Gastroesophageal sphincter (tissue), 4 donors: ENCODE results near the gene SND1. TPM values are rescaled to one million over a fixed set of nuclear protein-coding genes. Genes with fewer than 3 reads are reported as not detected.

Experiments used
- ATAC-seq: fragments of 150-250 bp; one replicate; pipeline ENCODE4 v1.9.1; 2016; ENCODE audit warnings: mild to moderate bottlenecking, moderate library complexity
- H3K27ac ChIP-seq, 4 donors: fragments of 200-600 bp; sonication (generic) in 3 of 4; 1 replicate in 3 of 4; 2 replicates in 1 of 4; pipeline ENCODE4 v1.5.1; 2016 to 2019
- H3K27me3 ChIP-seq: fragments of 200-600 bp; sonication (generic); one replicate; pipeline ENCODE4 v1.5.1; 2019
- H3K36me3 ChIP-seq, 2 donors: fragments of 200-600 bp; sonication (generic); one replicate each; pipeline ENCODE4 v1.5.1; 2019; ENCODE audit warnings: control low read depth in 1 of 2
- H3K4me1 ChIP-seq, 3 donors: fragments of 200-600 bp; sonication (generic); 1 replicate in 2 of 3; 2 replicates in 1 of 3; pipeline ENCODE4 v1.5.1; 2016 to 2019; ENCODE audit warnings: control low read depth in 2 of 3
- H3K4me3 ChIP-seq, 2 donors: fragments of 200-600 bp; sonication (generic); one replicate each; pipeline ENCODE4 v1.5.1; 2019; ENCODE audit warnings: mild to moderate bottlenecking in 1 of 2, moderate library complexity in 1 of 2
- H3K9me3 ChIP-seq, 3 donors: fragments of 200-600 bp; sonication (generic); one replicate each; pipeline ENCODE4 v1.5.1; 2017 to 2019; ENCODE audit warnings: control low read depth in 2 of 3
- CTCF ChIP-seq, 4 experiments: fragments of 200-600 bp in 2 of 4; fragments of 450-650 bp in 2 of 4; sonication (generic) in 1 of 4; IDR thresholded peaks; one replicate each; pipeline ENCODE4 v1.5.1; 2017 to 2019; ENCODE audit warnings: antibody characterized with exemption in 4 of 4, mild to moderate bottlenecking in 2 of 4, moderate library complexity in 2 of 4
- EP300 ChIP-seq: sonication (generic); formaldehyde crosslinking; IDR thresholded peaks from one replicate; pipeline ENCODE4 v1.6.1; 2017; ENCODE audit warnings: antibody characterized with exemption, mild to moderate bottlenecking
- POLR2A ChIP-seq, 2 donors: fragments of 450-650 bp; IDR thresholded peaks; one replicate each; pipeline ENCODE4 v1.6.1; 2017; ENCODE audit warnings: antibody characterized with exemption in 2 of 2, mild to moderate bottlenecking in 2 of 2, moderate library complexity in 1 of 2
- POLR2AphosphoS5 ChIP-seq: sonication (generic); formaldehyde crosslinking; IDR thresholded peaks from one replicate; pipeline ENCODE4 v1.6.1; 2017; ENCODE audit warnings: antibody characterized with exemption
- WGBS, 2 donors: methylation state at CpG; one replicate each; pipeline ENCODE4 v1.1.5; 2018; ENCODE audit warnings: low coverage in 1 of 2; 5-methylcytosine and 5-hydroxymethylcytosine counted together
- total RNA-seq, 4 donors: library from RNA; depleted of rRNA; stranded (reverse); fragments of >200 nt; gene quantifications; one replicate each; pipeline ENCODE4 v1.1.0, GENCODE V29; 2016

Gene SND1
- total RNA-seq, 4 donors from 2014 or later, result 97.1 to 119 (median 103) TPM

GRCh38 chr7:127807829-127808228, 155.8 kb downstream of the SND1 start:
- no peak for TF ChIP-seq POLR2AphosphoS5
- no peak for TF ChIP-seq EP300
- no peak for TF ChIP-seq POLR2A (IDR thresholded peaks at IDR 0.05)
- TF ChIP-seq CTCF (IDR thresholded peaks at IDR 0.05), result no peak
- peaks cover 0 to 10% (median 6%) of the 10 kb centered on the region in 3 donors for H3K4me1 ChIP-seq
- WGBS, 2 donors, result 79% methylated on average over 2 of the region's 2 CpGs
- peaks cover 0 to 18% of the 10 kb centered on the region in 2 donors for H3K36me3 ChIP-seq
- no peaks in the 10 kb centered on the region for H3K27me3 ChIP-seq
- H3K9me3 ChIP-seq, result no peaks in the 10 kb centered on the region
- no peak for ATAC-seq
- no peak overlapping the region for H3K4me3 ChIP-seq
- no peak overlapping the region for H3K27ac ChIP-seq

- H3K36me3 ChIP-seq, result peaks cover 0 to 18% of the 10 kb centered on the region in 2 donors
- ATAC-seq, result no peak
- 83 to 92% methylated on average over 2 to 3 of the region's 3 CpGs for WGBS, 2 donors
Measured at GRCh38 chr7:127809261-127809702, 157.3 kb downstream of the SND1 start.

GRCh38 chr7:127810113-127810512, 158.1 kb downstream of the SND1 start:
- no peak overlapping the region for H3K4me3 ChIP-seq
- H3K27ac ChIP-seq, result no peak overlapping the region
- WGBS, 2 donors, result 95 to 100% methylated on average over 2 of the region's 2 CpGs
- no peaks in the 10 kb centered on the region for H3K27me3 ChIP-seq
- H3K4me1 ChIP-seq, result peaks cover 0 to 20% (median 8%) of the 10 kb centered on the region in 3 donors
- no peak for ATAC-seq
- H3K9me3 ChIP-seq, result no peaks in the 10 kb centered on the region
- no peak for TF ChIP-seq POLR2AphosphoS5
- no peak for TF ChIP-seq CTCF (IDR thresholded peaks at IDR 0.05)
- no peak for TF ChIP-seq EP300
- TF ChIP-seq POLR2A (IDR thresholded peaks at IDR 0.05), result no peak
- peaks cover 0 to 18% of the 10 kb centered on the region in 2 donors for H3K36me3 ChIP-seq

More at GRCh38 chr7:127809261-127809702, 157.3 kb downstream of the SND1 start:
- Histone ChIP-seq H3K27me3 (no peaks in the 10 kb centered on the region), H3K27ac (no peak overlapping the region), H3K4me3 (no peak overlapping the region), H3K4me1 (peaks cover 0 to 20% (median 8%) of the 10 kb centered on the region in 3 donors), H3K9me3 (no peaks in the 10 kb centered on the region)
- TF ChIP-seq POLR2AphosphoS5 (no peak), CTCF (IDR thresholded peaks at IDR 0.05) (no peak), POLR2A (IDR thresholded peaks at IDR 0.05) (no peak), EP300 (no peak)

GRCh38 chr7:127810696-127811660, 159.0 kb downstream of the SND1 start:
- peaks cover 0 to 20% (median 8%) of the 10 kb centered on the region in 3 donors for H3K4me1 ChIP-seq
- WGBS, 2 donors, result 96 to 97% methylated on average over 3 to 5 of the region's 5 CpGs
- H3K27ac ChIP-seq, result no peak overlapping the region
- no peak overlapping the region for H3K4me3 ChIP-seq
- ATAC-seq, result no peak
- no peak for TF ChIP-seq POLR2A (IDR thresholded peaks at IDR 0.05)
- no peak for TF ChIP-seq POLR2AphosphoS5
- no peak for TF ChIP-seq CTCF (IDR thresholded peaks at IDR 0.05)
- TF ChIP-seq EP300, result no peak
- no peaks in the 10 kb centered on the region for H3K9me3 ChIP-seq
- no peaks in the 10 kb centered on the region for H3K27me3 ChIP-seq
- H3K36me3 ChIP-seq, result peaks cover 0 to 18% of the 10 kb centered on the region in 2 donors
